C1 segment of cervical spinal cord (tissue), 14 donors: ENCODE measurements around the gene XXYLT1.
"Not testable (repeated sequence)": the region's sequence is repeated elsewhere in the genome, so short reads cannot be mapped to it uniquely, and the experiment has no call there.

Source experiments
- DNase-seq, 14 donors: peaks; one replicate each; lab custom pipeline; 2025; lab: John Stamatoyannopoulos, UW

Gene XXYLT1, protein sequence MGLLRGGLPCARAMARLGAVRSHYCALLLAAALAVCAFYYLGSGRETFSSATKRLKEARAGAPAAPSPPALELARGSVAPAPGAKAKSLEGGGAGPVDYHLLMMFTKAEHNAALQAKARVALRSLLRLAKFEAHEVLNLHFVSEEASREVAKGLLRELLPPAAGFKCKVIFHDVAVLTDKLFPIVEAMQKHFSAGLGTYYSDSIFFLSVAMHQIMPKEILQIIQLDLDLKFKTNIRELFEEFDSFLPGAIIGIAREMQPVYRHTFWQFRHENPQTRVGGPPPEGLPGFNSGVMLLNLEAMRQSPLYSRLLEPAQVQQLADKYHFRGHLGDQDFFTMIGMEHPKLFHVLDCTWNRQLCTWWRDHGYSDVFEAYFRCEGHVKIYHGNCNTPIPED

GRCh38 chr3:195270817-195271409 lies at the start of gene XXYLT1:
Gene XXYLT1, minus strand, starts transcription at chr3:195271159. Its CDS starts 101 bp downstream, at chr3:195271058.
- peak; percentile 41 to 94 (median 82) for DNase-seq

GRCh38 chr3:195319060-195319459 lies 48.1 kb upstream of the XXYLT1 start:
- DNase-seq, result no peak

DNA sequence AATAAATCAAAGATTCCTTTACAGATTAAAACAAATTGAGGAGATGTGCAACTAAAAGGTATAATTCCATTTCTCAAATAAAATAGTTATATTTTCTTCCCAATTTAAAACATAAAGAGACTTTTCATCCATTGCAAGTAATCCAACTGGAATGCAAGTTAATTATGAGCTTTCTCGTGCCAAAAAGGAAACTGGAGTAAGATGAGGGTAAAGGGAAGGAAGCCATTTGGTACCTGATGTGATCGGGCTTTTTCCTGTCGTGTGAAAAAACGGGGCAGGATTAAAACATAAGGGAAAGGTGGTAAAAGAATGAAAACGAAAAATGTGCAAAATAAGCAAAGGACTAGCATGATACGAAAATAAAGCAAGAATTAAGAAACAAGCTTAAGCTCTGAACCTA lies 41.8 kb upstream of the XXYLT1 start:
- DNase-seq, result no peak

- no peak for DNase-seq
Measured at GRCh38 chr3:195307711-195308110, 36.8 kb upstream of the XXYLT1 start.

- no peak for DNase-seq
Measured at GRCh38 chr3:195306369-195306768, 35.4 kb upstream of the XXYLT1 start.

DNA sequence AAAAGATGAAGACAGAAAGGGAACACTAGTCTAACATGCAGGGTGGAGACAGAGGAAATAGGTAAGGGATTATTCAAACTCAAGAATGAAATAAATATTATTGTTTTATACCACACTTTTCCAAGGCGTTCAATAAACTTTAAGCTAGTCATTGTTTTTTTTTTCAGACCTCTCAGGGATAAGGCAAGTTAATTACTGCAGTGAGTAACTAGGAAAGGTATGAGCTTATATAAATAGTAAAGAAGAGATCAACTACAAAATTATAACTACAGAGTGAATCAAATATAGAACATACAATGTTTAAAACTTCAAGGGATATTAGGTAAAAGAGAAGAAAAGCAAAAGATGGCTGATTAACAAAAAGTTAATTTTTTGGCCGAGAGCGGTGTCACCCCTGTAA lies 31.5 kb upstream of the XXYLT1 start:
- DNase-seq, result no peak

DNA sequence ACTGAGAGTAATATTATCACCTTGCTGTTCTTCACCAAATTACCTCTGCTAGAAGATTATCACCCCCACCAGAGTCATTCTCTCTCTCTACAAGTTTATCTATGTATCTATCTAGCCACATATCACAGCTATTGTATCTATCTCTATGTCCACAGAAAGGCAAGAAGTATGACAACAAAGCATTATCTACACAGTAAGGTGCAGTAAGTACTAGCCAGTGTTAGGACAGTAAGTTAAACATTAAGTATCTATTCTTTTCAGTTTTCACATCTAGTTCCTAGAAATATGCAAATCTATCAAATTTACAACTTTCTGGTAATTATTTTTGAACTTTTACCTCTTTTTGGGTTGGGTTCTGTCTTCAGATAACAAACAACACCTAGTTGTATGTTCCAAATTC lies 26.5 kb upstream of the XXYLT1 start:
- DNase-seq, result no peak

DNA sequence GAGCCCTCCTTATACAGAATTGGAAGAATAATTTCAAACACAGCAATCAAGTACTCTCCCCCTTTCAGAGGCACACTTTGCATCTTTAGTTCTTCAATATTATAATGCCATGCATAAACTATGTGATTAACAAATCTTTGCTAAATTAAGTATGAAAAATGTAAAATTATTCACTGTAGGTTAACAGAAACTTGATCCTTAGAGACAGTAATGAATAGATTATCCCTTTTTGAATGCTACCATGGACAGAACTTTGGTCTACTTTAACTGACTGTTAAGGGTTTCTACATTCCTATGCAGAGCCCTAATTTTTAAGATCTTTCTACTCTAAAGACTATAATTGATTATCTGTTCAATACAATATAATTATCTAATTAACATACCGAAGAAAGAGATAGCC lies 25.7 kb upstream of the XXYLT1 start:
- DNase-seq, result no peak

DNA sequence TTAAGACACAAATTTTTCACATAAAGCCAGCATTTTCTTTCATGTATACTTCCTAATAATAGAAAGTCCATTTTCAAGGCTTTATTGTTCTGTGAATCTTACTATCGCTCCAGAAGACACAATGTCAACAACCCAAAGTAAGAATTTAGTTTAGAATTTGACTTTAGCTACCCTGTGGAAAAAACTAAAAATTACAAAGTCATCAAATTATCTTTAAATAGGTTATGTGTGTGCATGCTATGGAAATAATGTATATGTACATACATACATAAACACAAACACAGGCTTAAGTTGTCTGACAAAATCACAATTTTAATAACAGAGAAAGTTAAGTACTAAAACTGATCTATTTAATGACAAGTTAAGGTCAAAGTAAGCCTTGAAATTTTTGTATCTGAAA lies 20.2 kb upstream of the XXYLT1 start:
- no peak for DNase-seq

DNA sequence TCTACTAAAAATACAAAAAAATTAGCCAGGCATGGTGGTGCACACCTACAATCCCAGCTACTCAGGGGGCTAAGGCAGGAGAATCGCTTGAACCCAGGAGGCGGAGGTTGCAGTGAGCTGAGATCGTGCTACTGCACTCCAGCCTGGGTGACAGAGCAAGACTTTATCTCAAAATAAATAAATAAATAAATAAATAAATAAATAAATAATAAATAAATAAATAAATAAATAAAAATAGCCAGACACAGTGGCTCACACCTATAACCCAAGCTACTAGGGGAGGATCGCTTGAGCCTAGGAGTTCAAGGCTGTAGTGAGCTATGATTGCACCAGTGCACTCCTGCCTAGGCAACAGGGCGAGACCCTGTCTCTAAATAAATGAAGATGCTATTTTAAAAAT lies 19.7 kb upstream of the XXYLT1 start:
- DNase-seq, result not testable (repeated sequence)

DNA sequence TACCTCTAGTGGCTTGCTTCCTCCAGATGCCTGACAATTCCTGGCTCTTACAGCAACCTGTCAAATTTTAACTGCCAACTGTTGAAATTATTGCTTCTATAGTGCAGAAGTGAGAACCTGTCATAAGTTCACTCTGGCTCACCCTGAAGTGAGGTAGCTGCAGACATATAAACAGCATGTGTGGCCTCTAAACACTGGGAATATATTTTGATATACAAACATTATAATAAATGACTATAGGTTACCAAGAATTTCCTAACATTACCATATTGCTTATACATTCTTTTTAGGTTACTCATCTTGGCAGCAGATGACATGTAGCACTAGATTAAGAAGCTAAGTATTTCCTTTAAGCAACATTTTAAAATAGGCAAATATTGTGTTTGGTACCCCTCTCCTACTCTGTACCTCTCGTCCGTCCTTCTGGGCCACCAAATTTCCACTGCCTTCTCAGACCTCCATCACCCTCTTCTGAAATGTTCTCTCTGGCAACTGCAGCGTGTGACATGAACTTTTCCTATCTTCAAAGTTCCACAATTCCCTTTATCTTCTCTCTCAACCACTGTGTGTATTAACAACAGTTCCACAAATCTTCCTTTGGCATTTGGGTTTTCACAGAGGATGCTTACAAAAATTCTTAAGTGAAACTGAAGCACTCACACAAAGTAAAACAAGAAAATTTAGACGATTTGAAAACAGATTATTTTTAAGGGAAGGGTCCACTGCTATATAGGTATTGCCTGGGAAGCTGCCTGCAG lies 15.3 kb upstream of the XXYLT1 start:
- no peak for DNase-seq

- DNase-seq, result no peak
Measured at GRCh38 chr3:195285372-195285771, 14.4 kb upstream of the XXYLT1 start.

- no peak for DNase-seq
Measured at GRCh38 chr3:195284842-195285241, 13.9 kb upstream of the XXYLT1 start.

GRCh38 chr3:195282961-195283360 lies 12.0 kb upstream of the XXYLT1 start:
- DNase-seq, result no peak

DNA sequence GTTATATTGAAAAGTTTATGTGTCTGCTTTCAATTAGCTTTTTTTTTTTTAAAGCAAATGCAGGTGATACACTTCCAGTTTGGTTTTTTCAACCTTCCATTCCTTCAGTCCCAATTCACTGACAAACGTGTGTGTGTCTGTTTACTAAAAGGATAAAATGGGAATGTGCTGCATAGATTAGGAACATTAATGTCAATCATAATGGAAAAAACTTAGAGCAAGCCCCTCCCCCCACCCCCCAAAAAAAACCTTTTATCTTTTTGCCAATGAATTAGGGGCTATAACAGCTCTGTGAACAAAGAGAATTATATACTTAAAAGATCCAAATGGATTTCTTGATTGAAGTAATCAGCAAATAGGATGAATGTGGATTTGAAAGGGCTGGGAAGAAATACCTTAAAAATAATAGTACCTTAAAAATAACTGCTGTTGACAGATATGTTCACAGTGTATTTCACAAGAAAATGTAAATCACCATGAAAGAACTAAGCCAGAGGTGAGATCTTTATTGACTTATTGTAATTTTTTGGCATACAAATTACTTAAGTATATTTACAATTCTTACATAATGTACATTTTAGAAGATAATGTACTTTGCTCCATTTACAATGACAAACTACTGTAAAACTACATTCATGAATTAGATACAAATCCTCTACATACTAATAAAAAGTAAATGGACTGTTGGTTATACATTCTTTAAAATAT lies 3.5 kb upstream of the XXYLT1 start:
- no peak for DNase-seq

- peak in 13 of 14 donors; percentile 44 to 94 (median 82) for DNase-seq
Measured at GRCh38 chr3:195271410-195272243, 668 bp upstream of the XXYLT1 start.

DNA sequence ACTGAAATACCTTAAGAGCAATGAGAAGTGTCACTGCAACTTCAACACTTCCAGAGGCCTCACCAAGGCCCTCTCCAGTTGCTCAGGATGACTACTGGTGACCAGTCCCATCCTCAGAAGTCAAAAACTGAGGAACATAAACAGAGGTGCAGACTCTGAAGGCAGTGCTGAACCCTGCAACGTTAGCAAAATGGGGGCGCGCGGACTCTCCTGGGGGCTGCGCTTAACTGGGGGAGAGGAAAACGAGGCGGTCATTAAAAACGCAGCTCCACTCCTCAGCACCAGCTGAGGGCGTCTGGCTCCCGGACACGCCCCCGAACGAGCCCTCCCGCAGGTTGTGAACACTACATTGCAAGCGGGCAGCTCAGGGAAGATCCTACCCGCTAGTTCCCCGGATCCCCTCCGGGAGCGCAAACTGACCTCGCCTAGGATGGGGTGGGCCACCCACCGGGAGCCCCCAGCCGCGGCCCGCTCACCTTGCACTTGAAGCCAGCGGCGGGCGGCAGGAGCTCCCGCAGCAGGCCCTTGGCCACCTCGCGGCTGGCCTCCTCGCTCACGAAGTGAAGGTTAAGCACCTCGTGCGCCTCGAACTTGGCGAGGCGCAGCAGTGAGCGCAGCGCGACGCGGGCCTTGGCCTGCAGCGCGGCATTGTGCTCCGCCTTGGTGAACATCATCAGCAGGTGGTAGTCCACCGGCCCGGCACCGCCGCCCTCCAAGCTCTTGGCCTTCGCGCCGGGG lies 711 bp downstream of the XXYLT1 start:
- peak in 2 of 14 donors; percentile 19 to 55 for DNase-seq

- DNase-seq, result no peak
Measured at GRCh38 chr3:195269375-195270078, 1.4 kb downstream of the XXYLT1 start.

DNA sequence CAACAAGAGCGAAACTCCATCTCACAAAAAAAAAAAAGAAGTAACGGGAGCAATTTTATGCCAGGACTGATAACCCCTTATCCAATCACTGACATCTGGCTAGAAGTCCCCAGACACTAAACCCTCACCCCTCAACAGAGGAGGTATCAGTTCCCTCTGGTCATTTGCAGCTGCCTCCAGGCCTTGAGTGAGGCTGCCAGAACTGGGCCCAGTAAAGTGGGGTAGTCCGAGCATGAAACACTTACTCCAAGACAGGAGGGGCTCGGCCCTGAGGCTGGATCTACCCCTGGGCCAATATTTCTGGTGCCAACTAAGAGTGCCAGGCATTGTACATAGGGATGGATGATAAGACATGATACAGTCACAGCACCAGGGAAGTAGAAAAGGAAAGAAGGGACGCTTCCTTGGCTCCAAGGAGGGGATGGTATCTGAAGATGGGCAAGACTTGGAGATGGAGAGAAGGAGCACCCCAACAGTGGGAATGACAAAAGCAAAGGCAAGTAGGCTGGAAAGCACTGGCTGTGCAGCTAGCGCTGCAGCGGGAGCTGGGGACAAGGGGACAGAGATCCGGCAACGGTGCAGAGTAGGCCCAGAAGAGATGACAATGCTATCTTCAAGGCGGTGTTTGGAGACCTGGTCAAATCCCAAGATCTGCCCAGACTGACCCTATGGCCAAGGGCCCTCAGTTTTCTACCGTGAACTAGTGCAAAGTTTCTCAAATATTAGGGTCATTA lies 2.2 kb downstream of the XXYLT1 start:
- no peak for DNase-seq
